Heart left ventricle (tissue), 16 donors: ENCODE results near the gene DNAH17. TPM values are rescaled to one million over a fixed set of nuclear protein-coding genes. Genes with fewer than 3 reads are reported as not detected.

ENCODE experiments used
- ATAC-seq, 4 donors: fragments of 200-7000 bp; cut with Tn5 transposase; one replicate each; pipeline ENCODE4 v1.9.1; 2020 to 2022; ENCODE audit warnings: moderate library complexity in 4 of 4, mild to moderate bottlenecking in 3 of 4, moderate number of reproducible peaks in 1 of 4
- DNase-seq, 5 donors: peaks; one replicate each; pipeline ENCODE4 v3.0.0-alpha.2; 2020
- H3K27ac ChIP-seq, 12 donors: fragments of 200-600 bp; sonication (generic) in 4 of 12; one replicate each; pipeline versions ENCODE4 v1.5.0 to v1.8.0; 2016 to 2022; ENCODE audit warnings: mild to moderate bottlenecking in 2 of 12
- H3K27me3 ChIP-seq, 9 donors: fragments of 200-600 bp; sonication (generic) in 2 of 9; one replicate each; pipeline versions ENCODE4 v1.5.1 to v1.8.0; 2016 to 2022; ENCODE audit warnings: mild to moderate bottlenecking in 3 of 9
- H3K36me3 ChIP-seq, 9 donors: fragments of 200-600 bp; sonication (generic) in 2 of 9; one replicate each; pipeline versions ENCODE4 v1.5.0 to v1.8.0; 2018 to 2022; ENCODE audit warnings: mild to moderate bottlenecking in 2 of 9
- H3K4me1 ChIP-seq, 12 donors: fragments of 200-600 bp; sonication (generic) in 4 of 12; one replicate each; pipeline versions ENCODE4 v1.5.0 to v1.8.0; 2016 to 2022; ENCODE audit warnings: mild to moderate bottlenecking in 3 of 12
- H3K4me3 ChIP-seq, 12 donors: fragments of 200-600 bp; sonication (generic) in 4 of 12; one replicate each; pipeline versions ENCODE4 v1.5.0 to v1.8.0; 2017 to 2022; ENCODE audit warnings: mild to moderate bottlenecking in 9 of 12, moderate library complexity in 4 of 12
- H3K9me3 ChIP-seq, 12 donors: fragments of 200-600 bp; sonication (generic) in 4 of 12; one replicate each; pipeline versions ENCODE4 v1.5.0 to v1.8.0; 2016 to 2022; ENCODE audit warnings: mild to moderate bottlenecking in 1 of 12
- POLR2A ChIP-seq, 2 donors: fragments of 450-650 bp; IDR thresholded peaks; one replicate each; pipeline ENCODE4 v1.6.1; 2017; ENCODE audit warnings: antibody characterized with exemption in 2 of 2, mild to moderate bottlenecking in 2 of 2, moderate library complexity in 2 of 2
- WGBS, 4 donors: extraction: QIAGEN DNeasy Blood & Tissue Kit in 2 of 4; methylation state at CpG; one replicate each; pipeline versions ENCODE4 v1.1.5 to v1.1.7; 2013 to 2018; 5-methylcytosine and 5-hydroxymethylcytosine counted together
- intact Hi-C, 10 donors: fragments of 100-400 bp; cut with DNase I; formaldehyde crosslinking; loops; one replicate each; pipeline versions ENCODE4 v1.11.1 to v1.14.2; 2022
- polyA plus RNA-seq, 2 donors: library from polyadenylated mRNA; stranded (reverse); fragments of 200-250 nt; gene quantifications; one replicate each; pipeline ENCODE4 v1.2.3, GENCODE V29; 2013
- total RNA-seq, 9 donors: library from RNA; depleted of rRNA in 2 of 9; stranded (reverse); fragments of >200 nt in 2 of 9; fragmentation: NEBNext Ultra II Directional in 3 of 9; extraction: Animal tissue kit (Norgen Biotek cat#: 25700) in 3 of 9; gene quantifications; one replicate each; pipeline versions ENCODE4 v1.1.0 to v1.2.4, GENCODE V29; 2016 to 2023
- TF ChIP-seq, protein P1 (sequence below), 12 donors: fragments of 200-600 bp; sonication (generic) in 4 of 12; IDR thresholded peaks; one replicate each; pipeline versions ENCODE4 v1.5.0 to v1.8.0; 2018 to 2022; ENCODE audit warnings: antibody characterized with exemption in 12 of 12, mild to moderate bottlenecking in 5 of 12
- donor health status: ischemic (EF 13 %, LVEDD 7.1; RV severe dilation, severe dysfunction).
- donor health status: healthy with polysubstance abuse.
- donor health status: DM: no; HTN: yes; CAD: no.
- donor health status: DM: no; HTN: no; CAD: no.
- donor health status: ischemic (EF 25% LVEDD 6.9; RV normal size, moderate dysfunction).
- donor health status: ischemic (EF 25% LVEDD 5.7; RV mildly dilated, moderate dysfunction).
- donor health status: healthy.
- donor health status: DM: yes; HTN: yes; CAD: no.
- donor health status: ischemic (EF 35%, LVEDD 5.7; RV mildly dilated, moderate dysfunction).
- donor health status: nonischemic (EF 11% LVEDD 7.7; RV severe dilation, severe dysfunction).
- donor health status: DM: yes; HTN: yes; CAD: no.
- donor health status: PGD.
- donor health status: ischemic (EF 29% LVEDD 5.4; RV normal size, mild dysfunction).
- donor health status: nonischemic (EF 23%, LVEDD 6.1; RV moderate dilation, normal function).

The DNAH17 gene
- total and polyA plus RNA-seq, 11 donors: 0.02 to 0.63 (median 0.17) TPM; not detected in 4

DNA sequence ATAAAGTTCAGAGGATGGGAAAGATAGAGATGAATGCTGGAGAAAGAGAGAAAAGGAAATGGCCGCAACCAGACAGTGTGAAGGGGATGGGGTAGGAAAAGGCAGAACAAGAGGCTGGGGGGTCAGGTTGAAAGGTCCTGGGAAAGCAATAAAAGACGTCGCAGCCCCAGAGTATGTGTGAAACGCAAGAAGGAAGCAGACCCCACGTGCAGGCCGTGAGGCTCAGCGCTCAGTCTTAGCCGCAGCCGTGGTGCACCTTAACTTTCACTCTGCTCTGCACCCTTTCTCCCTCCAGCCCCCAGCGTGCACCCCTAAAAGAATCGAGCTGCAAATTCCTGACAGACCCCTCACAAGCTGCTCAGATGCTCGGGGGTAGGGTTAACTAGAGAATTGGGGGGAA lies 1.9 kb downstream of the DNAH17 start:
- H3K36me3 ChIP-seq: no peaks in the 10 kb centered on the region
- ATAC-seq: no peak
- H3K27me3 ChIP-seq: no peaks in the 10 kb centered on the region
- TF ChIP-seq POLR2A (IDR thresholded peaks at IDR 0.05): no peak
- TF ChIP-seq, protein P1, sequence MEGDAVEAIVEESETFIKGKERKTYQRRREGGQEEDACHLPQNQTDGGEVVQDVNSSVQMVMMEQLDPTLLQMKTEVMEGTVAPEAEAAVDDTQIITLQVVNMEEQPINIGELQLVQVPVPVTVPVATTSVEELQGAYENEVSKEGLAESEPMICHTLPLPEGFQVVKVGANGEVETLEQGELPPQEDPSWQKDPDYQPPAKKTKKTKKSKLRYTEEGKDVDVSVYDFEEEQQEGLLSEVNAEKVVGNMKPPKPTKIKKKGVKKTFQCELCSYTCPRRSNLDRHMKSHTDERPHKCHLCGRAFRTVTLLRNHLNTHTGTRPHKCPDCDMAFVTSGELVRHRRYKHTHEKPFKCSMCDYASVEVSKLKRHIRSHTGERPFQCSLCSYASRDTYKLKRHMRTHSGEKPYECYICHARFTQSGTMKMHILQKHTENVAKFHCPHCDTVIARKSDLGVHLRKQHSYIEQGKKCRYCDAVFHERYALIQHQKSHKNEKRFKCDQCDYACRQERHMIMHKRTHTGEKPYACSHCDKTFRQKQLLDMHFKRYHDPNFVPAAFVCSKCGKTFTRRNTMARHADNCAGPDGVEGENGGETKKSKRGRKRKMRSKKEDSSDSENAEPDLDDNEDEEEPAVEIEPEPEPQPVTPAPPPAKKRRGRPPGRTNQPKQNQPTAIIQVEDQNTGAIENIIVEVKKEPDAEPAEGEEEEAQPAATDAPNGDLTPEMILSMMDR (IDR thresholded peaks at IDR 0.05): no peak
- no peak overlapping the region for H3K4me3 ChIP-seq
- DNase-seq: peak in 2 of 5 donors; percentile 5
- intact Hi-C loops: no loop called here
- H3K4me1 ChIP-seq: peaks cover 0 to 11% (median 0%) of the 10 kb centered on the region in 12 donors
- 70 to 76% (median 73%) methylated on average over 12 of the region's 12 CpGs for WGBS, 4 donors
- H3K27ac ChIP-seq: no peak overlapping the region
- no peaks in the 10 kb centered on the region for H3K9me3 ChIP-seq

DNA sequence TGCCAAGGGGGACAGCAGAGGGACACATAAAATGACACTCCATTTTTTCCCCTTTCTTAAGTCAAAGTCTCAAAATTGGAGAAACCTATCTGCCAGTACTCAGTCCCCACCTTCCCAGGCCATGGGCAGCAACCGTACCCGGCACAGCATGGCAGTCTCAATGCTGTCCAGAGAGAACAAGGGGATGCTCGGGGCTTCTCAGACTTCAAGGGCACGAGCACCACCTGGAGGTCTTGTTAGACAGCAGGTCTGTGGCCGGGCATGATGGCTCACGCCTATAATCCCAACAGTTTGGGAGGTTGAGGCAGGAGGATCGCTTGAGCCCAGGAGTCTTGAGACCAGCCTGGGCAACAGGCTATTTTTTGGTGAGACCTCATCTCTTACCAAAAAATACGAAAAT lies 3.2 kb downstream of the DNAH17 start:
- no peak overlapping the region for H3K4me3 ChIP-seq
- H3K27me3 ChIP-seq: no peaks in the 10 kb centered on the region
- peaks cover 0 to 11% (median 0%) of the 10 kb centered on the region in 12 donors for H3K4me1 ChIP-seq
- no peaks in the 10 kb centered on the region for H3K36me3 ChIP-seq
- TF ChIP-seq, protein P1 (IDR thresholded peaks at IDR 0.05): no peak
- TF ChIP-seq POLR2A (IDR thresholded peaks at IDR 0.05): no peak
- WGBS, 4 donors: 93 to 96% (median 95%) methylated on average over 8 of the region's 8 CpGs
- H3K27ac ChIP-seq: no peak overlapping the region
- ATAC-seq (no peak), DNase-seq (peak in 2 of 5 donors; percentile 3 to 22)
- H3K9me3 ChIP-seq: no peaks in the 10 kb centered on the region
- intact Hi-C loops: no loop called here

- Histone ChIP-seq H3K9me3 (no peaks in the 10 kb centered on the region), H3K36me3 (no peaks in the 10 kb centered on the region), H3K27ac (no peak overlapping the region), H3K4me1 (peaks cover 0 to 11% (median 0%) of the 10 kb centered on the region in 12 donors), H3K27me3 (no peaks in the 10 kb centered on the region), H3K4me3 (no peak overlapping the region)
- intact Hi-C loops: no loop called here
- 67 to 79% (median 74%) methylated on average over 18 to 20 of the region's 20 CpGs for WGBS, 4 donors
- no peak for TF ChIP-seq POLR2A (IDR thresholded peaks at IDR 0.05)
- TF ChIP-seq, protein P1 (IDR thresholded peaks at IDR 0.05): no peak
- peak in 1 of 5 donors; percentile 27 for DNase-seq
- no peak for ATAC-seq
These were observed 4.7 kb downstream of the DNAH17 start for GRCh38 chr17:78572239-78573205.

DNA sequence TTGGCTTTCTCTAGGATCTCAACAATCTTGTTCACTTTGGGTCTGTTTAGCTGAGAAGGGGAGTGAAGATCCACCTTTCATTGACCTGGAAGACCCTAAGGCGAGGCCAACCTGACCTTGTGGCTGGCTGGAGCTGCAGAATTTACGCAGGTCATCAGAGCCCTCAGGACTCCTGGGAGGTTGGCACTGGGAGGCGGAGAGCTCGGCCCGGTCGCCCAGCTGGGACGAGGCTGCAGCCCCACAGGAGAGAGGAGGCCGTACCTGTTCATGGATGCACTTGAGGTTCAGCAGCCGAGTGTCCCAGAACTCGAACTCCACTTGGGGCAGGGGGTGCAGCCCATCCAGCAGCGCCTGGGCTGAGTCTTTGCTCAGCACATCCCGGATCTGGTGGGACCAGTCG lies 5.9 kb downstream of the DNAH17 start:
- intact Hi-C loops: no loop called here
- Histone ChIP-seq H3K4me1 (peaks cover 0 to 7% (median 0%) of the 10 kb centered on the region in 12 donors), H3K9me3 (no peaks in the 10 kb centered on the region), H3K4me3 (no peak overlapping the region), H3K27me3 (no peaks in the 10 kb centered on the region), H3K36me3 (no peaks in the 10 kb centered on the region), H3K27ac (no peak overlapping the region)
- no peak for TF ChIP-seq POLR2A (IDR thresholded peaks at IDR 0.05)
- TF ChIP-seq, protein P1 (IDR thresholded peaks at IDR 0.05): no peak
- ATAC-seq (no peak), DNase-seq (peak in 1 of 5 donors; percentile 44)
- WGBS, 4 donors: 92 to 96% (median 94%) methylated on average over 12 to 13 of the region's 13 CpGs
